GM19455 (cell line): ENCODE results near the gene IQGAP2.
"Not testable (repeated sequence)": the region's sequence is repeated elsewhere in the genome, so short reads cannot be mapped to it uniquely, and the experiment has no call there.

Experiments
- ATAC-seq: cut with Tn5 transposase; IDR thresholded peaks from one replicate; pipeline ENCODE4 v1.9.1; 2021; ENCODE audit not compliant: unreplicated experiment

The IQGAP2 gene

GRCh38 chr5:76412511-76412910, 9.4 kb downstream of the IQGAP2 start:
- no peak for ATAC-seq

DNA sequence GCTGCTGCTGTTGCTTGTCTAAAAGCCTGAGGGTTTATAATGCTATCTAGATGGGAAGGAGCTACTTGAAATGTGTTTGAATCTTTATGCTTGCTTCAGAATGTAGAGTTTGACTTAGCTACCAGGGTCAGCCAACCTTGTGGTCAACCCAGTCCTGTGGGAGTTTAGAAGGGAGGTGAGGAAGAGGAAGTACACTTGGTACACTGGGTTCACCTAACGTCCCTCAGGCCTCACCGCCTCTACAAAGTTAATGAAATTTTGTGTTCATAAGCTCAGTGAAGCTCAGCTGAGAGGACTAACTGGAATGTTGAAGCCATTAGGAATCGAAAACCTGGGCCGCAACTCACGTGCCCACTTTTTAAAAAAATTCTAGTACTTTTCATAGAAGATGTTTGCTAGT, 10.7 kb downstream of the IQGAP2 start:
- no peak for ATAC-seq

DNA sequence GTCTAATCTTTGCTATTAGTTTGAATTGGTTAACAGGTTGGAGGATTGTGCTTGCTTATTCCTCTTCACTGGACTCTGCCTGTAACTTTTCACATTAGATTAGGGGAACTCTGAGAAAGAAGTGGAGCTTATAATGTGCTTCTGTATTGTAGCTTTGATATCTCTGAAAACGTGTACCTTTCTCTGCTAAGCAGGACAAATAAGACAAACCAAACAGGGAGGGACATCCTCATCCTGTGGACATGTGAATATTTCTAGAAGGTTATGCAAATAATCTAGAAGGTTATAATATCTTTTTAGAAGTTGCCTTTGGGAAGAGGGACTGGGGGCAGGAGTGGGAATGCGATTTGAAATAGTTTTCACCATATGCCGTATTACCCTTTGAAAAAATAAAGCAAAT, 11.7 kb downstream of the IQGAP2 start:
- no peak for ATAC-seq

- no peak for ATAC-seq
Observed at GRCh38 chr5:76415855-76416254, 12.8 kb downstream of the IQGAP2 start.

GRCh38 chr5:76419597-76420298, 16.7 kb downstream of the IQGAP2 start:
- ATAC-seq = no peak

DNA sequence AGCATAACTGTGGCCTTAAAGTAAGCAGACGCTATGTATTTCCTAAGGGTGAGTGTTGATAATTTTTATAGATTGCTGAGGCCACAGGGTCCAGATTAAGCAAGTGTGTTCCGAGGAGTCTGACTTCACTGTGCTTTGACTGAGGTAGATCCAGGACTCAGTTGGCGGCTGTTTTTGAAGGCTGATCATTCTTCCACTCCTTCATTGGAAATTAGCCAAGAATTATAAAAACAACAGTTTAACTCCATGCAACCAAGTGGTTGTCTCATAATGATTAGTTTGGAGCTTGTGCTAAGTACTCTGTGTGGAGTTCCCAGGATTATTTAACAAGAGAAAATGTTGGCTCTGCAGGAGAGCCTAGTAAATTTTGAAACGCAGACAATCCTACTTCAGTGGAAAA, 19.1 kb downstream of the IQGAP2 start:
- no peak for ATAC-seq

- ATAC-seq = no peak
Observed at GRCh38 chr5:76422742-76423141, 19.7 kb downstream of the IQGAP2 start.

GRCh38 chr5:76425146-76425545, 22.1 kb downstream of the IQGAP2 start:
- no peak for ATAC-seq

- no peak for ATAC-seq
Observed at GRCh38 chr5:76425928-76426804, 23.1 kb downstream of the IQGAP2 start.

GRCh38 chr5:76427206-76428140, 24.4 kb downstream of the IQGAP2 start:
- ATAC-seq = no peak

- ATAC-seq = not testable (repeated sequence)
Observed at GRCh38 chr5:76428550-76428949, 25.5 kb downstream of the IQGAP2 start.

GRCh38 chr5:76433261-76433660, 30.2 kb downstream of the IQGAP2 start:
- no peak for ATAC-seq

GRCh38 chr5:76437507-76437906, 34.4 kb downstream of the IQGAP2 start:
- not testable (repeated sequence) for ATAC-seq

DNA sequence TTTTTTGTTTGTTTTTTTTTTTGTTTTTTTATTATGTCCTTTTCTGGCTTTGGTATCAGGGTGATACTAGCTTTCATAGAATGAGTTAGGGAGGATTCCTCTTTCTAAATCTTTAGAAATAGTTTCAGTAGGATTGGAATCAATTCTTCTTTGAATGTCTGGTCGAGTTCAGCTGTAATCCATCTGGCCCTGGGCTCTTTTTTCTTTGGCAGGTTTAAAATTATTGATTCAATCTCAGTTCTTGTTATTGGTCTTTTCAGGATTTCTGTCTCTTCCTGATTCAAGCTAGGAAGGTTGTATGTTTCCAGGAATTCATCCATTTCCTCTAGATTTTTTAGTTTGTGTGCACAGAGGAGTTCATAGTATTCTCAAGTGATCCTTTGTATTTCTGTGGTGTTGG, 34.9 kb downstream of the IQGAP2 start:
- no peak for ATAC-seq

- no peak for ATAC-seq
Observed at GRCh38 chr5:76439201-76439600, 36.1 kb downstream of the IQGAP2 start.

DNA sequence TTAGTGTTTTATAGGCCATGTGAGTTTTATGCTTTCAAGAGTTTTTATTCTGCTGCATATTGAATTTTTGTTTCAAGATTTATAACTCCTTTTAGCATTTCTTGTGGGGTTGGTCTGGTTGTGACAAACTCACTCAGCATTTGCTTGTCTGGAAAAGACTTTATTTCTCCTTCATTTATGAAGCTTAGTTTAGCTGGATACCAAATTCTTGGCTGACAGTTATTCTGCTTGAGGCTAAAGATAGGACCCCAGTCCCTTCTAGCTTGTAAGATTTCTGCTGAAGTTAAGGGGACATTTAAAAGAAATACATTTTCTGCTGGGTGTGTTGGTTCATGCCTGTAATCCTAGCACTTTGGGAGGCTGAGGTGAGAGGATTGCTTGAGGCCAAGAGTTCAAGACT, 36.8 kb downstream of the IQGAP2 start:
- no peak for ATAC-seq

DNA sequence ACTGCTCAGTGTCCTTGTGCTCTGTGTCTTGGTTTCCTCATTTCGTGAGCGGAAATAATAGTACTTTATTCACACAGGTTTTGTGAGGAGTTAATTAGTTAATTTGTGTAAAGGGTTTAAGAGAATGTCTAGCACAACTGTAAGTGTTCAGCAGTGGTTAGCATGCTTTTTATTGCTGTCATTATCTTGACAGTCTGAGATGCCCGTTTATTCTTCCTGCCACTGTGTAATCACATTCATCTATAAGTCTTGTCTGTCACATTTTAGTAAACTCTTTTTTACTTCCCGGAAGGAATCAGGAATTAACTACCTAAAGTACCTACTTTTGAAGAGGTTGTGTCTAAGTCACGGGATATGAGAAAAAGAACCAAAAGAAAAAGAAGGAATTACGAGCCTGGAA, 38.0 kb downstream of the IQGAP2 start:
- no peak for ATAC-seq

- ATAC-seq = no peak
Observed at GRCh38 chr5:76441890-76442673, 39.0 kb downstream of the IQGAP2 start.

DNA sequence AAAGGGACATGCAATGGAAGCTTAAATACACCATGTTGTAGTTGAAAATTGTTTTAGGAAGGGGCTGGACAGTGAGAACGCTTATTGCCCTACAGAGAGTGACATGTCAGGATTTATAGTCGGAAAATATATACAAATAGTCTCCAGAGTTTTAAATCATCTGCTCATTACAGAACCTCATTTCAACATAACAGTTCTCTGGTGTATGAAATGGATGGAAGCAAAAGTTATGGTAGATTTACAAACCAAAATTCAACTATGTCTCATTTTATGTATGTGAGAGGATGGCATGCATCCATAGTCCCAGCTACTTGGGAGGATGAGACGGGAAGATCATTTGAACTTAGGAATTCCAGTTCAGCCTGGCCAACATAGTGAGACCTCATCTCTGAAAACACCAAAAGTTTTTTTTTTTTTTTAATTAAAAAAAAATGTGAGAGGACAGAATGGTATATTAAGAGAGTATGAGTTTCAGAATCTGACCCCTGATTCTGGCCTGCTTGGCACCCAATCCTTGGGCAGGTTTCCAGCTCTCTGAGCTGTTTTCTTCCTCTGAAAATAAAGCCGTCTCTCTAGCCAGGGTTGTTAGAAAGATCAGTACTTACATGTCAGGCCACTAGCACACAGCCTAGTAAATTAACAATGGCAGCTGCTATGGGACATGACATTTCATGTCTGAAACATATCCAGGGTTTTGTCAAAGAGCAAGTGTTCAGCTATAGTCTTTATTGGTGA, 40.1 kb downstream of the IQGAP2 start:
- ATAC-seq = no peak

DNA sequence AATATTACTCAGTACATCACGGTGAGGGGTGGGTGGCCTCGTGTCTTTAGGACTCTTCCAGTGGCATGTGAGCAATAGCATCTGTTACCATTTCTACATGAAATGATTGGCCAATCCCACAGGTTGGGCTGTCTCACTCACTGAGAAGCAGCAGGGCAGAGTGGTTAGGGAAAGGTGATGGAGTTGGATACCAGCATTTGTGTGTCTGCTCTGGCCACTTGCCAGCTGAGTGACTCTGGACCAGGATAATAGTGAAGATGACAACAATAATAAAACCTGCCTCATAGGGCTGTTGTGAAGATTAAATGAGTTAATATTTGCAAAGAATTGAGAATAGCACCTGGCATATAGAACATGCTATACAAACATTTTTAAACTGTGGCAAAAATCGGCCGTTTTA, 42.0 kb downstream of the IQGAP2 start:
- no peak for ATAC-seq
